Fibroblast of the aortic adventitia (primary cell): ENCODE data around the gene AFF3. TPM values are rescaled to one million over a fixed set of nuclear protein-coding genes. Genes with fewer than 3 reads are reported as not detected.

ENCODE experiments used
- DNase-seq: peaks from one replicate; pipeline ENCODE4 v3.0.0-alpha.2; 2010; ENCODE audit warnings: low read depth
- H3K4me3 ChIP-seq: 2 replicates; pipeline ENCODE4 v1.5.1; 2011; ENCODE audit warnings: low read depth, mild to moderate bottlenecking, control low read depth, low read length, moderate library complexity
- total RNA-seq: library from RNA; depleted of rRNA; stranded (reverse); fragments of >200 nt; gene quantifications from 2 replicates; pipeline ENCODE4 v1.2.3, GENCODE V29; 2012; ENCODE audit warnings: low replicate concordance
- TF ChIP-seq, protein P1 (sequence below): IDR thresholded peaks from 2 replicates; pipeline ENCODE4 v1.5.1; 2011; ENCODE audit warnings: mild to moderate bottlenecking, low read length, control low read depth, inconsistent platforms; ENCODE audit not compliant: insufficient read depth

AFF3 gene
- total RNA-seq, 1 donor = 4.2 TPM

DNA sequence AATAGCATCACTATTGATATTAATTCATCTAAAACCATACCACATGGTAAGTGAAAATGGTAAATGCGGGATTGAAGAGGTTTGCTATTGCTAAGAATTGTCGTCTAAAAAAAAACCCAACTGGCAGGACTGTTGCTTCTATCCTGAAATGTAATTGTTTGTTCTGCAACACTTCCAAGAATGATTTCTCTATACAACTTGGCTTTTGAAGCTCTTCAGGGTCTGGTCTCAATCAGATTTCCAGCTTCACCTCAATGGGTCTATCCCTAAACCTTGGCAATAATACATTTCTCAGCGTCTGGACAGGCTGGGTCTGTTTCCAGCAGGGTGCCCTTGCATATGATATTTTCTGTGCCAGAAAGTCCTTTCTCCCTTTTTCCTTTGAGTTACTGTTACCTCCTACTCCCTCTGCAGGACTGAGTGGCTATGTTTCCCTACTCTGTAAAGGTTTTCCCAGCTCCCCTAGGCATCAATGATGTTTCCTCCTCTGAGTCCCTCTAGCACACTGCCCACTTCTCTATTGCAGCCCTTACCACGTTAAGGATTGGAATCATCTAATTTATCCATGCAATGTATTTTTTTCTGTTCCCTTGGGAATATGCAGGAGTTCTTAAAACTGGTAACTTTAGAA lies 534.4 kb downstream of the AFF3 start:
- TF ChIP-seq, protein P1, sequence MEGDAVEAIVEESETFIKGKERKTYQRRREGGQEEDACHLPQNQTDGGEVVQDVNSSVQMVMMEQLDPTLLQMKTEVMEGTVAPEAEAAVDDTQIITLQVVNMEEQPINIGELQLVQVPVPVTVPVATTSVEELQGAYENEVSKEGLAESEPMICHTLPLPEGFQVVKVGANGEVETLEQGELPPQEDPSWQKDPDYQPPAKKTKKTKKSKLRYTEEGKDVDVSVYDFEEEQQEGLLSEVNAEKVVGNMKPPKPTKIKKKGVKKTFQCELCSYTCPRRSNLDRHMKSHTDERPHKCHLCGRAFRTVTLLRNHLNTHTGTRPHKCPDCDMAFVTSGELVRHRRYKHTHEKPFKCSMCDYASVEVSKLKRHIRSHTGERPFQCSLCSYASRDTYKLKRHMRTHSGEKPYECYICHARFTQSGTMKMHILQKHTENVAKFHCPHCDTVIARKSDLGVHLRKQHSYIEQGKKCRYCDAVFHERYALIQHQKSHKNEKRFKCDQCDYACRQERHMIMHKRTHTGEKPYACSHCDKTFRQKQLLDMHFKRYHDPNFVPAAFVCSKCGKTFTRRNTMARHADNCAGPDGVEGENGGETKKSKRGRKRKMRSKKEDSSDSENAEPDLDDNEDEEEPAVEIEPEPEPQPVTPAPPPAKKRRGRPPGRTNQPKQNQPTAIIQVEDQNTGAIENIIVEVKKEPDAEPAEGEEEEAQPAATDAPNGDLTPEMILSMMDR = no peak
- no peak for DNase-seq

DNA sequence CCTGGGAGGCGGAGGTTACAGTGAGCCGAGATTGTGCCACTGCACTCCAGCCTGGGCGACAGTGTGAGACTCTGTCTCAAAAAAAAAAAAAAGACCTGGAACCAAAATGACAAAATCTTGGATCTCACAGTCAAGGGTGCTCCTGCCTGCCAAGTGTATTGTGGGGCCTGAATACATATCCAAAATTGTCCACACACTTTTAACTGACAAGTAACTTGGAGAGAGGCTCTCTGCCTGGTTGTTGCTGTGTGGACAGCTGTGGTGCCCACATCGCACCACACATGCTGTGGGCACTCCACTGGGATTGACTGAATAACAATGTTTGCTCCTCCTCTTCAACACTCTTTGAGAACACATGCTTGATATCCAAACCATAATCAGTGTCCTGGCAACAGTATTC lies 534.9 kb downstream of the AFF3 start:
- DNase-seq = no peak
- TF ChIP-seq, protein P1 = no peak
- H3K4me3 ChIP-seq = no peak overlapping the region

More for the DNA sequence above, 534.4 kb downstream of the AFF3 start:
- no peak overlapping the region for H3K4me3 ChIP-seq

DNA sequence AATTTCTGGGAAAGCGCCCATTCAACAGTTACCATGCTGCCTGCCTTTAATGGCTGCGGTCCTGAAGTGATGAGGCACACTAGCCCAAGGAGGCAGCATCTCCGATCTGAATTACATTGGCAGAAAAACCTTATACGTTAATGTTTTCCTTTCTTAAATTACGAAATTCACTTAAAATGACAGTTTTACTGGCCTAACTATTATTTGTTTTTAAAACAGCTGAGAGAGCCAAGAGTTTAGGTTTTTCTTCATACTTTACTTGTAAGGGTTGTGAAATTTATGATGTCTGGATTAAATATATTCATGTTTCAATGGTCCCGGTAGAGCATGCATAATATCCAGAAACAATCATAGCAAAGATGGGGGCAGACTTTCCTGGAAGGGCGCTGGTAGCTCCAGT lies 537.4 kb downstream of the AFF3 start:
- TF ChIP-seq, protein P1 = no peak
- no peak for DNase-seq
- H3K4me3 ChIP-seq = no peak overlapping the region

DNA sequence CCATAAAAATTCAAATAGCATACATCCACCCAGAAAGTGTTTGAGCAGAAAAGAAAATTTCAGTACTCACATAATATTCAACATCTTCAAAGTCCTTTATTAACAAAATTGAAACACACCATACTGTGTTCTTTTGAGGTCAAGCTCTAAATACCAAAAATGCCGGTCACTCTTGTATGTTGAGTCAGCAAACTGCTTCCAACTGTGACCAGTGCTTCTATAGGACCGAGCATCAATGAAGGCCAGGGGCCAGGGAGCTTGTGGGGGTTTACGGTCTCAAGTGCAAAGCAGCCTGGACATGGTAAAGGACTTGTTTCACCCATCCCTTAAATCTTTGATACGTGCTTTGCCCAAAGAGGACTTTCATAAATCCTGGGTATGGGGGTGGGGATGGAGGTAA lies 539.9 kb downstream of the AFF3 start:
- DNase-seq = peak; percentile 4
- TF ChIP-seq, protein P1 = no peak
- no peak overlapping the region for H3K4me3 ChIP-seq

DNA sequence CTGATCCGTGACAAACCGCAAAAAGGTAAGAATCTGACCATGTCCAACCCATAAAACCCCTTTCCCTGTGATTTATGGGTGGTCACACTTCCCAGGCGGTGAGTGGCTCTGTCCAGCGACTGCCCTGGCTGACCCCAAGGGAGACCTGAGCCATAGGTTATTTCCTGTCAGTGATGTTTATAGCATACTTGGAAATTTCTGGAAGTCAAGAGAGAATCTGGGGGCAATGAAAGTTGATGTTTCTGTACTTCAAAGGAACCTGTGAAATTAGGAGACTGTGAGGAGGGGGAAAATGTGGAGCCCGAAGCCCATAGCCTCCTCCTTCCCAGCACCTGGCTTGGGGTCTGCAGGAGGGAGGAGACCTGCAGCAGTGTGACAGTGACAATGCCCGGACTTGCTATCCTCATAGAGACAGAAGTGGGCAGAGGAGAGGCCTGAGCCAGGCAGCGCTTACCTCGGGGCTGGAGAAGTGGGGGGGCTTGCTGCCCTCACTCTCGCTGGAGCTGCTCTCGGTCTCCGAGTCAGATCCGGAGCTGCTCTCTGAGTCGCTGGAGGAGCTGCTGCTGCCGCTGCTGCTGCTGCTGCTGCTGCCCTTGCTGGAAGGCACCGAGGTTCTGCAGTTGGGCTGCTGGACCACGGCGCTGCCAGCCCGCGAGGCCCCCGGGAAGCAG lies 541.3 kb downstream of the AFF3 start:
- no peak for DNase-seq
- TF ChIP-seq, protein P1 = no peak
- H3K4me3 ChIP-seq = no peak overlapping the region

DNA sequence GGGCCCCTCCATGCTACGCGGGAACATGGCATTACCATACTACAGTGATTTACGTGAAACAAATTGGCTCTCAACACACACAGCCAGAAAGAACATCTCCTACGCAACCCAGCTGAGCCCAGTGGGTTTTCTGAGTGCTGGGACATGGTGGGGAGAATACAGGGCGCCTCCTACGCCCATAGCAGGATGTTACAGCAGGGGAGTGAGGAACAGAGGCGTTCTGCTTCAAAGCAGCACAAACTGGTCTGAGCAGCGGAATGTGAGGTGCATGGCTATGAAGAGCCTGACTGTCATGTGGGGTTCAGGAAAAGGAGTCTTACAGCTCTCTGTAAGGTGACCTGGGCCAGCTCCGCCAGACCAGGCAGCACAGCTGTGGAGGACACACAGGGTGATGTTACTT lies 543.9 kb downstream of the AFF3 start:
- no peak overlapping the region for H3K4me3 ChIP-seq
- TF ChIP-seq, protein P1 = no peak
- DNase-seq = no peak
